ENCODE measurements around the gene PLCB1. TPM values are rescaled to one million over a fixed set of nuclear protein-coding genes. Genes with fewer than 3 reads are reported as not detected.
A peak's percentile ranks its signal among the peaks of the same experiment; 100 is the strongest.

PLCB1 gene
- total RNA-seq, 1 donor from 2014 or later = 6.3 TPM

DNA sequence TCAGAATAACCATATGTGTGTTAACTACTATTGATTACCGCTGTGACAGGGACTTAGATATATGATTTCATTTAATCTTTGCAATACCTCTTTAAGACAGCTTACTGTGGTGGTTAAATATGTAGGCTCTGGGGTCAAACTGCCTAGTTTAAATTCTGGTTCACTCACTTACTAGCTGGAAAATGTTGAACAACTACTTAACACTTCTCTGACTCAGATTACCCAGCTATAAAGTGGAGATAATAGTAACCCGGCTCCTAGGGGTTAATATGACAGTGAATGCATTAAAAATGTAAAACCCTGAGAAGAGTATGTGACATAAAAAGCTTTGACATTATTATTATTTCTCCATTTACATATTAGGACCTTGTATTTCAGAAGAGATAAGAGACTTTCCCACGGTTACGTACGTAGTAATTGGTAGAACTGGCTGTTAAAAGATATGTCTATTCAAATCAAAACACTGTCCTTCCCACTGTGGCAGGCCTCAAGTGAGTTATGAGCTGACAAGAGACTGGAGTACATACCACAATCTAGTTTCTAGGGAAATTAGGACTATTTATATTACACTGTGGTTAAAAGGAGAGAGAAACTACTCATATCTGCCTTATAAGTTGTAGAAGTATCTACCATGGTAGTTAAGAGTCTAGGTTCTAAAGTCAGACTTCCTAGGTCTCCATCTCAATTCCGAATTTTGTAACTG lies 4.4 kb upstream of the PLCB1 start:
- DNase-seq (no peak), ATAC-seq (ENCODE audit: poor library complexity) (no peak)
- intact Hi-C loops (cut with DNase I) = no loop called here

DNA sequence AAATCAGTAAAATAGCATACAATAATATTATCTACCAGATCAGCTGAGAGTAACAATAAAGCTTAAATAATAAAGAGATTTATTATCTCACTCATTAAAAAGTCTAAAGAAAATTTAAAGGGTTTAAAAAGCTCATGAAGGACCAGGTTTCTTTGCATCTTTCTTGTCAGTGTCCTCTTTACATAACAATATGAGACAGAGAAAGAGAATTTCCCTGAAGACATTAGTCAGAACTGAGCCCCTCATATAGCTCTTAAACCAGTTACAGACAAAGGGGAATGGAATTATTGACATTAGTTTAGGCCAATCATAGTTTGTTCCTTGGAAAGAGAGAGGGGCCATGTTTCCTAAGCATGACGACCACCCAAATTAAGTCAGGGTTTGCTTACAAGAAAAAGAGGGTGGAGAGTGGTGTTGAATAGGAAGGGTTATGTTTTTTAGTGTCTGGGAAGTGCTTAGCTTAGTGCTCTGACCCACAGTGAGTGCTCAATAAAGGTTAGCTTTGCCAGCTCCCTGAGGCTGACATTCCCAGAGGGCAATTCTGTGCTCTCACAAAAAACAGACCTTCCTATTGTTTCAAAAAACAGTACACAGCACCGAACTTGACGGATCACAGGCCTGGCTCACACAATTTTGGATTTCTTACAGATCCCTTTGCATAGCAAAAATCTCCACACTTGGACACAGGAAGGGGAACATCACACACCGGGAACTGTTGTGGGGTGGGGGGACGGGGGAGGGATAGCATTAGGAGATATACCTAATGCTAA lies 3.6 kb upstream of the PLCB1 start:
- intact Hi-C loops (cut with DNase I) = no loop called here
- DNase-seq = no peak
- no peak for ATAC-seq (ENCODE audit: poor library complexity)

DNA sequence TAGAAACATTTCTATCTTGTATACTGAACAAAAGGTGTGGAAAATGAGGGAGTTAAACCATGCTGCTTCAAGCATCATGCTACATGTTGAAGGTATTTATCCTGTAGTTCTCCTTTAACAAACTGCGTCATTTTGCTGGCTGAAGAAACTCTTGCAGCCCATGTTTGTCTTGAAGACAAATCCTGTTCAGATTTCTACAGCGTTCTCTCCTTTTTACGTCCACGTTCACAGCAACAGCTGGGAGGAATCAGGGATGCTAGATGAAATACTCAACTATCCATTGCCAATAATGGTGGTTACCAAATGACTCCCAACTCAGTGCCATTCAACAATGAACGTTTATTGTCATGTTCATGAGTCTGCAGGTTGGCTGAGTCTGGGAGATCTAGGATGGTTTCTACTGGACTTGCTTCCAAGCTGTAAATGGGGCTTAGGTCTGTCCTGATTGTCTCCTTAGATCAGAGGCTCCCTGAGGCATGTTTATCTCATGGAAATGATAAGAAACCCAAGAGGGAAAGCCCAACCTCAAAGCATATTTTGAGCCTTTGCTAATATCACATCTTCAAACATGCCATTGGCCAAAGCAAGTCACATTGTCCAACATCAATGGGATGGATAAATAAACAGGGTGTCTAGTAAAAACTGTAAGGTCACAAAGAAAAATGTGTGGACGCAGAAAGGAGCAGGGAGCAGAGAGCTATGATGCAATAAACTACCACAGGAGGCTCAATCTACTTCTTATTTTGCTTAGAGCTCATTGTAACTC lies 2.7 kb upstream of the PLCB1 start:
- peak; percentile 54 for ATAC-seq (ENCODE audit: poor library complexity)
- DNase-seq = peak; percentile 24
- intact Hi-C loops (cut with DNase I) = no loop called here

DNA sequence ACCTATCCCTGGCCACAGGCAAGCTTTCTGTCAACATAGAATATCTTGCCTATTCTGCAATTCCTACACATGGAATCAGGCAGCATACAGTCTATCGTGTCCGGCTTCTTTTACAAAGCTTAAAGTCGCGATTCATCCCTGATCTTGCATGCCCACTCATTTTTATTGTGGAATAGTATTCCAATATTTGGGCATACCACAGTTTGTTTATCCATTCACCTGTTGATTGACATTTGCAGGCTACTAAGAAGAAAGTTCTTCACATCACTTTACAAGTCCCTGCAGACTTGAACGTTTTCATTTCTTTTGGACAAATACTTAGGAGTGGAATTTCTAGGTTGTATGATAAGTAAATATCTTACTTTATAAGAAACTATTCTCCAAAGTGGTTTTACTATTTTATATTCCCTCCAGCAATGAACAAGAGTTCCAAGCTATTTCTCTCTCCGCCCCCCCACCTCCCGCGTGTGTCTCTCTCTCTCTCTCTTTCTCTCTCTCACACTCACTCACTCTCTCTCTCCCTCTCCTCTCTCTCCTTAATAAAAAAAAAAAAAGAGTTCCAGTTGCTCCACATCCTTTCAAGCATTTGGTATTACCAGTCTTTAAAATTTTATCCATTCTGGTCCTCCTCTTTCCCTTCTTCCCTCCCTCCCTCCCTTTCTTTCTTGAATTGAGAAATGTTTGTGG lies 1.1 kb upstream of the PLCB1 start:
- intact Hi-C loops (cut with DNase I) = no loop called here
- ATAC-seq (ENCODE audit: poor library complexity) (no peak), DNase-seq (no peak)

DNA sequence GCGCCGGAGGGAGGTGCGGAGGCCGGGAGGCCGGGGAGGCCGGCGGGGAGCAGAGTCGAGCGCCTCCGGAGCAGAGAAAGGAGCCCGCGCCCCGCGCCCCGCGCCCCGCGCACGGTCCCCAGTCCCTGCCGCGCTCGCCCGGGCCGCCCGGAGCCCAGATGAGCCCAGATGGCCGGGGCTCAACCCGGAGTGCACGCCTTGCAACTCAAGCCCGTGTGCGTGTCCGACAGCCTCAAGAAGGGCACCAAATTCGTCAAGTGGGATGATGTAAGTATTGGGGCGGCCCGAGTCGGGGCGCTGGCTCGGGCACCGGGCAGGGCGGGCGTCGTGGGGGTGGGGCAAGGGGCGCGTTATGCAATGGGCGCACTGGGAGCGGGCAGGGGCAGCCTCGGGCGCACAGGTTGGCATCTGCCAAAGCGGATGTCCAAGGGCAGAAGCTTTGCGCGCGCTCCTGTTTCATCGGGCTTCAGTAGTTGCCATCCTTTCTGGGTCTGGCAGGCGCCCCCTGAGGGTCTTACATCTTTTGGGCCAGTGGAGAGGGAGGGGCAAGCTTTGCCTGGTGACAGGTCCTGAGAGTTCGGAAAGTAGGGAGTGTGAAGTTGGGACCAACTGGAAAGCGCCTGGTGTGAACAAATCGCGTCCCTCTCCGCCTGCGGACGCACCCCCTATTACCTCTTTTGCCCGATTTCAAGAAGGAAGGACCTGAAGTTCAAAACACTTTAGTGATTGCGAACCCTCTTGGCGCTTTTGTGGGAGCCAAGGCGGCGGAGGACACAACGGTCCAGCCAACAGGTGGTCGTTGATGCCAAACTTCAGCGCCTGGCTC lies 631 bp downstream of the PLCB1 start:
- intact Hi-C loops (cut with DNase I) = loop anchor here (2.0 kb wide), 2 partner anchors 254 to 586 kb away; no protein-coding TSS in a partner anchor
- ATAC-seq (ENCODE audit: poor library complexity) (peak; percentile 8), DNase-seq (peak; percentile 60)

DNA sequence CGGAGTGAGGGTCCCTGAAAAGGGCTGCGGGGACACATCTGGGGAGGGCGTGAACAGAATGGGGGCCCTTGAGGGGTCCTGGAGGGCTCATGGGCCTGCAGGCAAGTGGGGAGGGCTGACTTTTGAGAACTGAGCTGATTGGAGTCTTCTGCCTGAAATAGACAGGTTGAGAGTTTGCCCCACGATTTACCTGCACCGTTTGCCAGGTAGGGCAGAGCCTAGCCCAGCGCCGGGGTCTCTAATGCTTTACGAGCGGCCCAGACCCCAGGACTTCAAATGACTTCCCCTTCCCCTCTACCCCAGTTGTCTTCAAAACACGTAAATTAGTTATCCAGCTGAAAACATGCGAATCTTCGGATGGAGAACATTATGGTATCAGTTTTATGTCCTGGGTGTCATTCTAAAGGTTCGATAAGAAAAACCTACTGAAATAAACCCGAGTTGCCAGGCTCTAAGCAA lies 1.3 kb downstream of the PLCB1 start:
- intact Hi-C loops (cut with DNase I) = loop anchor here (2.0 kb wide), 2 partner anchors 253 to 585 kb away; no protein-coding TSS in a partner anchor
- DNase-seq = no peak
- ATAC-seq (ENCODE audit: poor library complexity) = no peak

DNA sequence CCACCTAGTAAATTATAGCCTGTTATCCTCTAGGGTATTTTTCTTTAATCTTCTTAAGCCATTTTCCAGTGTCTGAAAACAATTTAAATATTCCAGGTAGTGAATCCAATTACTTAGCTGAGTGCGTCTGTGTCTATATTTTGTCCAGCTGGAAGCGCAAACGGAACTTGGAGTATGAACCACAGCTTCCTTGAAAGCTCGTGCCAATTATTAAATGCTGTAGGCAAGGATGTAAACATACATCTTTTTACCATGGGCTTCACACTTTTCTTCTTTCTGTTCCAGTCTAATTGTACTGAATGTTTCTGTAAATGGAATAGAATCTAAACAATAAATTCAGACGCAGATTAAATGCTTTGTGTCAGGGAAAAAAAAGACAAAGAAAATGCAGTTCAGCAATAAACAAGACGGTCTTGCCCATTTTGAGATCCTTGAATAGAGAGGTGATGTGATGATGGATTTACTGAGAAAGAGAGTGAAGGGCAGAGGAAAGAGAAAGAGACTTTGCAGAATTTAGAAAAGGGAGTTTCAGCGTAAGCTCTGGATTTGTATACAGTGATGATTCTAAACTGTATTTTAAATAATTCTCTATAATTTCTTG lies 1.9 kb downstream of the PLCB1 start:
- DNase-seq = no peak
- no peak for ATAC-seq (ENCODE audit: poor library complexity)
- intact Hi-C loops (cut with DNase I) = loop anchor here (2.0 kb wide), 2 partner anchors 253 to 585 kb away; no protein-coding TSS in a partner anchor

DNA sequence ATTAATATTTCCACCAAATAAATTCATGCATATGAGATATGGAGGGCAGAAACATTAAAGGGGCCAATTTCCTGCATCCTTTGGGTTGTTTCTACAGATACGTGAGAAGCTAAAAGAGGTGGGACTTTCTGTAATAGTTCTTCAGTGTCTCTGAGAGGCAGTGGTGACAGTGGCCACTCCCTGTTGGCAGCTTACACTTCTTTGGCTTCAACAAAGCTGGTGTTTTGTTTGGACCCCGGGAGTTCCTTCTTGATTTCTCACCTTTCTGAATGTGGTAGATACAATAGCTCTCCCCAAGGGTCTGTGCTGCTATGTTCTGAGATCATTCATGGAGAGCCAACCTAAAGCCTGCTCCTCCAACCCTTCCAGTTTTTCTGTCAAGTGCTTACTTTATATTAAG lies 7.8 kb downstream of the PLCB1 start:
- intact Hi-C loops (cut with DNase I) = no loop called here
- DNase-seq (no peak), ATAC-seq (ENCODE audit: poor library complexity) (no peak)

DNA sequence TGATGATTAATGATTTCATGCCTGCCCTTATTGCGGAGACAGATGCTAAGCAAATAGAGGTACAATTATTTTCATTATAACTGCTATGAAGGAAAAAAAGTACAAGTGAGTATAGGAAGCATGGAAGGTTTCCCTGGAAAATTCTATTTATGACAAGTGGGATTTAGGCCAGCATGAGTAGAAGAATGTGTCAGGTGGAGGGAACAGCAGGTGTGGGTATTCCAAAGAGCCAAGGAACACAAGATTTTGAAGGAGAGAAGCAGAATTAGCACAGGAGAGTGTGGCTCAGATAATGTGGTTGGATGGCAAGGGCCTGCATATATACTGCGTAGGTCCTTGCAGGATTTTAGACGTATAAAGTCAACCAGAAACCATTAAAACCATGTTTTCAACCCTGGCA lies 11.4 kb downstream of the PLCB1 start:
- intact Hi-C loops (cut with DNase I) = no loop called here
- DNase-seq (no peak), ATAC-seq (ENCODE audit: poor library complexity) (no peak)

DNA sequence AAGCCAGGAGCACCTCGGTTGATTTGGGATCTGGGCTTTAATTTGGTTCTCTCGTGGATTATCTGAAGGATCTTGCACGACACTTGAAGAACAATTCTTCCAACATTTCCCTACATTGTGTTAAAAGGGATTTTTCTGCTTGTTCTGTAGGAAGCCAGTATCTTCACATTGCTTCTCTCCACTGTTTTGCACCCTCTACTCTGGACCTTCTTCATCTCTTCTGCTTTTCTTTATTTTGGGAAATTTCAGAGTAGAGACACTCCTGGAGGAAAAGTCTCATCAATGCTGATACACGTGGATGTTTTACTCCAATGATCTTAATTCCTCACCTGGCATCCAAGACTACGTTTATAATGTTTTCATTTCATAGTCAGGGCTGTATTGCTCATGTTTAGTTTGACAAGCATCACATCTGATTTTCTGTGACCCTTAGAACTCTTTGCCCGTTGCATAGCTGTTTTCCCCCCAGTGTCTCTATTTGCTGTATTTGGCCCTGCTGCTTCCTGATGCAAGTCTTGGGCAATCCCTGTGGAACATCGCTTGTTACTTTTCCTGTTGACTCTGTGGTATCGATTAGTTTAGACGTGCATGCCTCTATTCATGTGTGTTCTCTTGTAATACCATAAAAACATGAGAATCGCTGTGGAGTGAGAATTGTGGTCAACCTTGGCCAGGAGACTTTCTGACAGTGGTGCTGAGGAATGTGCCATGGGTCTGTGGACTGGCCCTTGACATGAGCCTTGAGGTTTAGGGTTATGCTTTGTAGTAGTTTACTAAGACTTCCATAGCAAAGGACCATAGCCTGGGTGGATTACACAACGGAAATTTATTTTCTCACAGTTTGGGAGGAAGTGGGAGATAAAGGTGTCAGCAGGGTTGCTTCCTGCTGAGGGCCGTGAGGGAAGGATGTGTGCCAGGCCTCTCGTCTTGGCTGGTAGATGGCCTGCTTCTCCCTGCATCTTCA lies 12.5 kb downstream of the PLCB1 start:
- ATAC-seq (ENCODE audit: poor library complexity) = peak; percentile 25
- intact Hi-C loops (cut with DNase I) = no loop called here
- no peak for DNase-seq

DNA sequence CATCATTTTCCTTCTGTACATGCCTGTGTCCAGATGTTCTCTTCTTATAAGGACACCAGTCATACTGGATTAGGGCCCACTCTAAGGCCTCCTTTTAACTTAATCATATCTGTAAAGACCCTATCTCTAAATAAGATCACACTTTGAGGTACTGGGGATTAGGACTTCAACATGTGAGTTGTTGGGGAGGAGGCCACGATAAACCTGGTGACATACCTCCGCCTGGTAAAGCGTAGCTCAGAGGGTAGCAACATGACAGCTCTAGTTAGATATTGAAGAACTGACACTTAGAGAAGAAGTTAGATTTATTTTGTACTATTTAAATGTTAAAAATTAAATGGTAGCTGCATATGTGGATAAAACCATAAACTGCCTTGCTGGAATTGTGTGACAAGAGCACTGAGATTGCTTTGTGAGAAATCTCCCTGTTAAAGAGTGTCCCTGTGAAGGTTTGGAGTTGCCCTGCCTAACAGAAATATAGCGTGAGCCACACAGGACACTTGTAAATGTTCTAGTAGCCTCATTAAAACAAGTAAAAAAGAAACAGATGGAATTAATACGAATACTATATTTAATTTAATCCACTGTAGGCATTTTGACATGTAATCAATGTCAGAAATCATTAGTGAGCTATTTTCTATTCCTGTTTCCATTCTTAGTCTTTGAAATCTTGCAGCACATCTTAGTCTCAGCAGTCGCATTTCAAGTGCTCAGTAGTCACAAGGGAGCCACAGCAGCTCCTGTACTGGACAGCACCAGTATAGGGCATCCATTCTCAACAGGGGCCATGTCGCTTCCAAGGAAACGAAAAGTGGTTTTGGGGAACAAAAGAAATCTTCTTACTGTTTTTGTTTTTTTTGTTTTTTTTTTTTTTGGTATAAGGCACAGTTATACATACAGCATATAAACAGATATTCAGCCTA lies 13.4 kb downstream of the PLCB1 start:
- intact Hi-C loops (cut with DNase I) = no loop called here
- no peak for DNase-seq
- ATAC-seq (ENCODE audit: poor library complexity) = no peak

DNA sequence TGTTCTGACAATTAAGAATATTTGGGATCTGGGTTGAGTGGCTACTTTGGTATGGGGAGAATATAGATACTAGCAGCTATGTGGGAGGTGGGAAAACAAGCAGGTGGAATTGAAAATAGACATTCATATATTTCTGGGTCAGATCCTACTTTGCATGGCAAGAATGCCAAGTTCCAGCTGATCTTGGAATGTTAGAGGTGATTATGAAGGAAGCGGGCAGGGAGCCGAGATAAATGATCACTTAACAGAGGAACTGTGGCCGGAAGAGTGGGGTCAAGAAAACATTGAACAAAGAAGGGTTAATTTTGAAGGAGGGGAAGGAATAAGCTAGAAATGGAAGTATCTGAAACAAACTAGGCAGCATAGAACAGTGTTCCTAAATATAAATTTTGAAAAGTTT lies 15.4 kb downstream of the PLCB1 start:
- DNase-seq (no peak), ATAC-seq (ENCODE audit: poor library complexity) (no peak)
- intact Hi-C loops (cut with DNase I) = no loop called here

DNA sequence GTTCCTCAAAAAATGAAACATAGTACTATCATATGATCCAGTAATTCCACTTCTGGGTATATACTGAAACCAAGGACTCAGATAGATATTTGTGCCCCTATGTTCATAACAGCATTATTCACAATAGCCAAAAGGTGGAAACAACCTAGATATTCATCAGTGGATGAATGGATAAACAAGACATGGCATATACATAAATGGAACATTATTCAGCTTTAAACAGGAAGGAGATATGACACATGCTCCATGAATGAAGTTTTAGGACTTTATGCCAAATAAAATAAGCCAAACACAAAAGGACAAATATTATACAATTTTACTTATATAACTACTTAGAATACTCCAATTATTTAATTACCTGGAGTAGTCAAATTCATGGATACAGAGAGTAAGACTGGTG lies 16.4 kb downstream of the PLCB1 start:
- intact Hi-C loops (cut with DNase I) = no loop called here

DNA sequence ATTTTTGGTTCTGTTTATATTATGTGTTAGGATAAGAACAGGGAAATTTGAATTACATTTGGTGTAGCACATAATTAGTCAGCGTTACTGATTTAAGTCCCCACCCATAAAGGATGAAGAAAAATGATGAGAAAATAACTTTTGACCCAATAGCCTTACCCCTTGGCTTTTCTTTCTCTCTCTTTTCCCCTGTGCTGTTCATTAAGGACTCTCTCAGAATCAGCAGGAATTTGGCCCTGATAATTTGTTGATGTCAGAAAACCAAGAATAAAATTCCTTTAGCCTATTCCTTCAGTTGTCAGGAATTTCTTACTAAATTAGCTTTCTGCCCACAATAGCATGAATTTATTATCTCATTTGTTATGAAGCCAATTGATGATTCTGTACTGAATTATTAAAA lies 18.5 kb downstream of the PLCB1 start:
- DNase-seq (no peak), ATAC-seq (ENCODE audit: poor library complexity) (peak; percentile 41)
- intact Hi-C loops (cut with DNase I) = no loop called here

More for the DNA sequence above, 16.4 kb downstream of the PLCB1 start:
- ATAC-seq (ENCODE audit: poor library complexity) (no peak), DNase-seq (no peak)

DNA sequence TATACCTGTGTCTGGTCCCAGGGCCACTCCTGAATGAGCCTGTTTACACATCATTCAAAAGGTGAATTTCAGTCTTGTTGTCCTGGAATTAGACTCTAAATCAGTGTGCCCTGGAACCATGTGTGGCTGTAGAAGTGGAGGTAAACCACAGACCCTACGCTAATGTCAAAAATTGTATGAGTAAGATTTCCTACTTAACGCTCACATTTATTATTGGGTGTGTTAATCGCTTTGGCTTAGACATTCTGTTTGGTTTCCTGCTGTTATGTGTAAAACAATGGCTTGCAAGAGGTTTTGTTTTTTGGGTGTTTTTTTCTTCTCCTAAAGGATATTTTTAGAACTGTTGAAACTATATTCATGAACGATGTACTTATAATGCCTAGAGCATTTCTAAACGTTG lies 19.3 kb downstream of the PLCB1 start:
- intact Hi-C loops (cut with DNase I) = no loop called here
- ATAC-seq (ENCODE audit: poor library complexity) (no peak), DNase-seq (no peak)

DNA sequence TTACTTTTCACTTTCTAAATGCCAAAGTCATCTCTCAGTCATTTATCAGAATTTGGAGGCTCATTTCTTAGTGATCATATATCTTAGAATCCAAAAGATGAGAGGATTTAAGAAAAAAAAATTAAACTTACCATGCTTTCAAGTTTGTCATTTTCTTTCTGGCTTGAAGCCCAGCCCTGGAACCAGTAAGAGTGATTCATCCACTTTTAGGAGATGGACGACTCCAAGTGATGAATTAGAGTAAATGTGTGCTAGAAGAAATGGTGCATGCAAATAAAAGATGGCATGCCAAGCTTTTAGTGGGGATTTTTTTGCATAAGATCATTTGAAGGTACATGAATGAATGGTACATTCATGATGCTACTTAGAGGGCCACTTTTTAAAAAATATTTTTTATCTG lies 20.1 kb downstream of the PLCB1 start:
- intact Hi-C loops (cut with DNase I) = no loop called here
- no peak for DNase-seq

More for the DNA sequence above, 20.1 kb downstream of the PLCB1 start:
- ATAC-seq (ENCODE audit: poor library complexity) = peak; percentile 31
